HG03280 (cell line): Measurements from ENCODE around the gene GPR63.

Experiments used
- ATAC-seq: cut with Tn5 transposase; IDR thresholded peaks from one replicate; pipeline ENCODE4 v1.9.1; 2021; ENCODE audit warnings: mild to moderate bottlenecking, moderate library complexity; ENCODE audit not compliant: unreplicated experiment

Gene GPR63

DNA sequence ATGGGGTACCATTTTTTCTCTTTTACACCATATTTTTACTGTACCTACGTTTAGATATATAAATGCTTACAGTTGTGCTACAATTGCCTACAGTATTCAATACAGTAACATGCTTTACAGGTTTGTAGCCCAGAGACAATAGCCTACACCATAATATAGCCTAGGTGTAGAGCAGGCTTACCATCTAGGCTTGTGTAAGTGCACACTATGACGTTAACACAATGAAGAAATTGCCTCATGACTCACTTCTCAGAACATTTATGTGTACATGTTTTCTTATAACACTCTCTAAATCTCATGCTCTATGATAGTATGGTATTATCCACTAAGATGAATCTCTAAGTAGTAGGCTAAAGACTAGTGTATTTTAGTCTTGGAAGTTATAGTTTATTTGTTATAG, 13.5 kb downstream of the GPR63 start:
- no peak for ATAC-seq

GRCh38 chr6:96821034-96821433, 16.2 kb downstream of the GPR63 start:
- ATAC-seq, result no peak

DNA sequence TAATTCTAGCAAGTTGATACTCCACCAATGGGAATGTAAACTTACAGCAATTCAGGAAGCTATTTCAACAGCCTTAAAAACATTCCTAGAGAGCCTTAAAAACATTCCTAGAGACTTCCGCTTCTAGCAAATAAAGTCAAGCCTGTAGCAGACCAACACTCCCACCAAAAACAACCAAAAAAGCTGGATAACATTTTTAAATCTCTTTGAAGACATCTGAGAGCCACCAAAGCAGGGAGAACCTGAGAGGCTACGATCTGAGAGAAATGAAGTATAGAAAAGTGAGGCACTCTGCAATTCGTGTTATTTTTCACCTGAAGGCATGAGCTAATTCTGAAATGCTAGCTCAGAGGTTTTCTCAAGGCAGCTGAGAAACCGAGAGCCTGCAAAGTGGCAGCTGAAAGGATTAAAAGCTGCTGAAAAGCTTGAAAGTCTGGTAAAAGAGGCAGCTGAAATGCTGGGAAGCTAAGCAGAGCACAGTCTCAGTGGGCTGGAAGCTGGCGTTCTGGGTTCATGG, 20.9 kb downstream of the GPR63 start:
- no peak for ATAC-seq

DNA sequence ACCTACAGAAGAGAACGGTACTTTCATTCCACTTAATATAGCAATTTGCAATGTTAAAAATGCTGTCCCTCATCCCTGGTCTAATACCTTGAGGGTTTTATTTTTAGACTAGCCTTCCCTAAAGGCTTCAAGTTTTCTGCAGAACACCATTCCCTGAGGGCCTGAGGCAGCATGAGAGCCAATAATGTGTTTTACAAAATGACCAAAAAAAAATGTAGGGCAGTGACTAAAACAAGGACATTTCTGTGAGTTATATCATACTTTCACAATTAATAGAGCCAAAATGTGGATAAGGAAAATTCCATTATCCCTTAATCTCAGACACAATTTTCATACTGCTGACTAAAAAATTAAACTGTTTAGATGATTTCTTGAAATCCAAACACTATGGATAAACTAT, 22.7 kb downstream of the GPR63 start:
- no peak for ATAC-seq

- no peak for ATAC-seq
Observed at GRCh38 chr6:96812077-96812703, 25.1 kb downstream of the GPR63 start.

DNA sequence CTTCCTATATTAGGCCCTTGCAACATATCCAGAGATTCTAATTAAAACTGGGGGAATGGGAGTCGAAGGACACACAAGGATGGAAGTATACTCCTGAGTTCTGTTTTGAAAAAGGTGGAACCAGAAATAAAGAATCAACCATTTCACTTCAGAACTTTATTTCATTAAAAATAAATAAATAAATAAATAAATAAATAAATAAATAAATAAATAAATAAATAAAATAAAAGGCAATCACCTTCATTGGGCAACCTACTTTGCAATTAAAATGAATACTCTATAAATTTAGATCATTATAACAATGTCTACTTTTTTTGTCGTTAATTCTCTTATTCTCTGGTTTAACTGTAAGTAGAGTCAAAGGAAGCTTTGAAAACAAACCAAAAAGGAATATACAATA, 25.6 kb downstream of the GPR63 start:
- ATAC-seq, result no peak

GRCh38 chr6:96811136-96811535, 26.1 kb downstream of the GPR63 start:
- ATAC-seq, result no peak

- ATAC-seq, result no peak
Observed at GRCh38 chr6:96809119-96809518, 28.2 kb downstream of the GPR63 start.

- ATAC-seq, result no peak
Observed at GRCh38 chr6:96803106-96803481, 34.2 kb downstream of the GPR63 start.

- peak; percentile 45 for ATAC-seq
Observed at GRCh38 chr6:96795481-96795880, 41.8 kb downstream of the GPR63 start.

- no peak for ATAC-seq
Observed at GRCh38 chr6:96794980-96795379, 42.3 kb downstream of the GPR63 start.

DNA sequence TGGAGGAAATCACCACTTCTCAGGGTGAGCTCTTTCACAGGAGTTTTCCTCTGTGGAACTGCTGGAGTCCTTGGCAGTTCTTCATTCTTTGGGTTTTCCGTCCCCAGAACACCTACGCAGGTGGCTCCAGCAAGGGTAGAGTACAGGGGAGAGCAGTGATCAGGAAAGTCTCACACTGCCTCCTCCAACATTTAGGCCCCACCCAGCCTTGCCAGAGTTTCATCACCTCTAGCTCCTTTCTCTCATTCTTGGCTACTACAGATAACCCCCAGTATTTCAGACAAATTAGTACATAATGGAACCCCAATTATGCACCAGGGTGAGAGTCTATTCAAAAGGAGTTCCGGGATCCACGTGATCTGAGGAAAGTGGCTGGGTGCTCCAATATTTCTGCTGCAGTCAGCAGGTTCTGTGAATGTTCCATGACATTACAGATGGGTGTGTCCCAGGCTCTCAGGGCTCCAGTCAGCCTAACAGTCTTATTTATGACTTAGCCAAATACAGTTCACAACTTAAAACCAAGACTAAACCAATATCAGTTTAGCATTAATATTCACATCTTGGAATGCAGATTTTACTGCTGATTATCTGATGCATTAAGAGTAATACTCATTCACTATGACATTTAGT, 44.6 kb downstream of the GPR63 start:
- ATAC-seq, result no peak

GRCh38 chr6:96789871-96790270, 47.4 kb downstream of the GPR63 start:
- no peak for ATAC-seq

GRCh38 chr6:96787846-96788580, 49.3 kb downstream of the GPR63 start:
- ATAC-seq, result no peak

GRCh38 chr6:96786336-96786735, 50.9 kb downstream of the GPR63 start:
- no peak for ATAC-seq

DNA sequence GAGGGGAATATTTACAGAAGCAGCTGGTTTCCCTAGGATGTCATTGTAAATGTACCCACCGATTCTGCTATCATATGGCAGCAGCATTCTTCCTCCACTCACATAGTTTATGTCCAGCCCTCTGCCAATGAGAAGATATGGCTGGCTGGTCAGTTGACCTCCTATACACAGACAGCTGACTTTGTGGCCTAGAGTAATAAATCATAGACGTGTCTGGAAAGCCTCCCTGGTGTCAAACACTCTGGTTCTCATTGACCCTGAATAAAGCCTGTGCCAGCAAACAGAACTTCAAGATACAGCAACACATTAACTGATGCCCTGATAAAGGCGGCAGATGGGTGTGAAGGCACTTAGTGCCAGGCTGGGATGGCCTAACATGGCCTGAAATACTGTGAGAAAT, 52.6 kb downstream of the GPR63 start:
- no peak for ATAC-seq

- ATAC-seq, result no peak
Observed at GRCh38 chr6:96783307-96783706, 54.0 kb downstream of the GPR63 start.

- ATAC-seq, result no peak
Observed at GRCh38 chr6:96781557-96781956, 55.7 kb downstream of the GPR63 start.

DNA sequence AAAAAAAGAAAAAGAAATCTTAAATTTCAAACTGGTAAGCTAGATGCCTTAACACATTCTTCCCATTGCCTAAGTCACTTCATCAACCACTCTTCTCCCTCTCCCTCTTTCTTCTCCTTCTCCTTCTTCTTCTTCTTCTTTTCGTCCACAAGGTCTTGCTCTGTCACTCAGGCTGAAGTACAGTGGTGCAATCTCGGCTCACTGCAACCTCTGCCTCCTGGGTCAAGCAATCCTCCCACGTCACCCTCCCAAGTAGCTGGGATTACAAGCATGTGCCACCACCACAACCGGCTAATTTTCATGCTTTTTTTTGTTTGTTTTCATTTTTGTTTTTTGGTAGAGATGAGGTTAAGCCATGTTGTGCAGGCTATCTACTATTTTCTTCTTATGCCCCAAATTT, 60.2 kb downstream of the GPR63 start:
- no peak for ATAC-seq

DNA sequence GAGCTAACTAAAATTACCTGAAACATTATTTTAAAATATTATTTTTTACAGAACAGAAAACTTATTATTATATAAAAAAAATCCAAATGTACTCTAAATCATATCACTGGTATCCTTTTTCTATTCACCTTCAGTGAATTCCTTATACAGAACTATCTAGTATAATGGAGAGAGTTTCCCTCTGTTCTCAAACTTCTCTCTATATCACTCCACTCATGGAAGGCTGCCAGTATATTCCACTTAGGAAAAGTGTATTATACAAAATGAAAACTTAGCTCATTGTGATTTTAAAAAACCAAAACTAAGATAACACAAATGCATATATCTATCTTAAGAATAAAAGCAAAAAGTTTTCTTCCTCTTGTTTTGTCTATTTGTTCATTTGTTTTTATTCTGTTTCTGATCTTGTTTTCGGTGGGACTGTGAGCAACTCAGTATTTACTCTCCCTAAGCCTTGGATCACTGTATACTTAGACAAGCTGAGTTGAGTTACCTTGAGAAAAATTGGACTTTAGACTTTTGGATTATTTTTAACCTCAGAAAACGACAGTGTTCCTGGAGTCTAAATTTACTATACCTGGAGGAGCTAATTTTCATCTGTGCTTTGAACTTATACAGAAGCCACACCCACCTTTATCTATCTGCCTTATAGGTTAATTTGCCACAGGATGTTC, 61.4 kb downstream of the GPR63 start:
- ATAC-seq, result no peak

GRCh38 chr6:96766769-96767168, 70.5 kb downstream of the GPR63 start:
- no peak for ATAC-seq

GRCh38 chr6:96762599-96762998, 74.7 kb downstream of the GPR63 start:
- ATAC-seq, result no peak
